Fibroblast of upper back skin (primary cell): ENCODE data around the gene CGB1.
"Not testable (repeated sequence)": the region's sequence is repeated elsewhere in the genome, so short reads cannot be mapped to it uniquely, and the experiment has no call there.

Experiments used
- DNase-seq: peaks from one replicate; pipeline ENCODE4 v3.0.0-alpha.2; 2013

Gene CGB1

DNA sequence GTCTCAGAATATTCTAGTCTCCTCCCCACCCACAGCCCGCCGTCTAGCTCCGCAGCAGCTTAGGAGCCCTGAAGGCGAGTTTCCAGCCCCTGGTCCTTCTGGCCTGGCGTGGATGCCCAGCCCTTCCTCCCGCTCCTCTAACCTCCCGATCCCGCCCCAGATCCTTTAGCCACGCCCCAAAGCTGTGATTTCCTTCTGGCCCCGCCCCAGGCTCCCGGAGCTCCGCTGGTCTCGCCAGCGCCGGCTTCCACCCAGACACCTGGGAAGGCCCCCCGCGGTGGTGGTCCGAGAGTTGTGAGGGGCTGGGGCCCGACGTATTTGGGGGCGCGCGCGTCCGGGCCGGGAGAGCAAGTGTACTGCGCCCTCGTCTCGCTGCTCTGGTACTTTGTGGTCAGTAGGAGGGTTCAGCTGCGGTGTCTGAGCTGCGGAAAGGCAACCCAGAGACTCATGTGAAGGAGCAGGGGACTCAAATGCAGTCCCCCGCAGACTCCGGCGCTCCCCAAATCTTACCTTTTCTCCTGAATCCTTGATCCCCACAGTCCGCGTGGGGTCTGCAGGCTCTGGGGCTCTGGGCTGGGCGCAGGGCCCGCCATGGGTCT is 21.0 kb upstream of the CGB1 start, which contains the start of gene CGB7:
Gene CGB7 (minus strand): TSS at position 114 of the 599 bp plus-strand sequence. CDS start 2,374 bp downstream, outside the sequence.
- peak; percentile 63 for DNase-seq

DNA sequence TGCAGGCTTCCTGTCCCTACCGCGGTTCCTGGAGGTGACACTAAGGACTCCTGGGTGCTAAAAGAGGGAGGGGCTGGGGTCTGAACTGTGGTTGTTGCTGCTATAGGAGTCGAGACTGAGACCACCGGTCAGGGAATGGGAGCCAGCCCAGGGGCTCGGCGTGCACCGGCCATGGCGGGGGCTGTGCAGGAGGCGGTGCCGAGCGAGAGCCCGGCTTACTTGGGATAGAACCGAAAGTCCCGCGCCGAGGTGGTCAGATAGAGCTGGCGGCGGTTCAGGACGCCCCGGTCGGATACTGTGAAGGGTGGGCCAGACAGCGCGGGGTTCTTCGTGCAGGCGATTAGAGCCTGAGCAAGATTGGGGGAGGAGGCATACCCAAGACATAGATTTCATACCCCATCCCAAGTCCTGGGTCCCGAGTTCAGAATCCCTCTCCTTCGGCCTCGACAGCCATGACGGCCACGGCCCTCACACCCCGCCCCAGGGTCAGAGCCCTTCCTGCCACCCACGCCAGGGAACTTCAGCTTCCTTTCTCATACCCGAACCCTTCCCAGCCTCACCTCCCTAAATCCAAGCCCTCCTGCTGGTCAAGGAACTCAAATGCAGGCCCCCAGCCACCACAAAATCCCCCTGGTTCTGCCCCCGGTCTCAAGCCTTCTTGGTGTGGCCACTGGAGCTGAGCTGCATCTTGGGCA is 20.4 kb upstream of the CGB1 start:
- not testable (repeated sequence) for DNase-seq

DNA sequence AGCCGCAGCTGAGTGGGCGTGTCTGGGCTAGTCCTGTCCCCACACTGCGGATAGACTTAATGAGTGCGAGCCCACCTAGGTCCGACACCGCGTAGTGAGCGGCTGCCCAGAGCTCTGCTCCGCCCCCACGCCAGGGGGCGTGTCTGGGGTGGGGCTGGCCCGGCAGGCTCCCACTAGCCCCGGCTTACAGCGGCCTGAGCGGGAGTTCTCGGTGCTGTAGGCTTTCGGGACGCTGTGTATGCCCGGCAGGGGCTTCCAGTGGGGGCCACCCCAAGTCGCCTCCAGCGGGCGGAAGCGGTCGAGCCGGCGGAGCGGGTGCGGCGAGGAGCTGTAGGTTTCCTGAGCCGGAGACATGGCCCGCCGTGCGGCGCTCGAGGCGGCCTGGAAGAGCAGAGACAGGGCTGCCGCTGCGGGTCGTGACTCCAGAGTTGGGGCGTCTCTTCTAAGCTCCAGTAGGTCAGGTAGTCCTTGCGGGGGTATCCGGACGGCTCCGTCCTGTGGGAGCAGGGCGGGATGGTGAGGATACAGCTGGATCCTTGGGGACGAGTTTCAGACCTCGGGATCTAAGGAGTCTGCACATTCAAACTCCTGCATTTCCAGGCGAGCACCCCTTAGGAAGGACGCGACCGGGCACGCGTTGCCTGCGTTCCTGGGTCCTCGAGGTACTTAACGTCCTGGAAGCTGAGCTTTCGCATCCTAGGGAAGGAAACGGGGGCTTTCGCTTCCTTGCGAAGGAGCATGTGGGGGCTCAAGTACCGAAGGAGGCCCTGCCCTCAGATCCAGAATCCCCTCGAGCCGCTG is 19.6 kb upstream of the CGB1 start:
- peak; percentile 45 for DNase-seq

DNA sequence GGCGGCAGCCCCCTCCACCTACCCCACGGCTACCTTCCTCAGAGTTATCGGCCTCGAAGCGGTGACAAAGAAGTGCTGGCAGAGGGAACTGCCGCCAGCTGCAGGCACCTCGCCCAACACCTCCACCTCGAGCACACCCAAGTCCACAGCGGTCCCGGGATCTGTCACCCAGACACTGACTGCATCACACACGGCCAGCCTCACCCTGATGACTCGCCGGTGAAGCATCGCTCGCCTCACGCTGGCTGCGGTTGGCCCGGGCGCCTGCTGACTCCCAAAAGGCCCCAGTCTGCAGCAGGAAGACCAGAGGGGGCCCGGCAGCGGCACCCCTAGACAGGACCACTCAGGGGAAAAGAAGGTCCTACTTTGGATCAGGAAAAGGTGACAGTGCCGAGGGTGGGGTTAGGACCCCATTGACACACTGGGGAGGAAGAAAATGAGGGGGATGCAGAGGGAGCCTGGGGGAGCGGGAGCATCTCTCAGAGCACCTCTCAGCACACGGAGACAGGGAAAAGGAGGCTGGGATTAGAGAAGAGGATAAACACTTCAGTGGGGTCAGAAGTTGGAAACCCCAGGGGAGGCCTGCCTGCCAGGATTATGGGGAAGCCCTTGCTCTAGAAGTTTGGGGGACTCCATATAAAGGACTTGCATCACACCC is 13.8 kb upstream of the CGB1 start:
- DNase-seq: peak; percentile 66

DNA sequence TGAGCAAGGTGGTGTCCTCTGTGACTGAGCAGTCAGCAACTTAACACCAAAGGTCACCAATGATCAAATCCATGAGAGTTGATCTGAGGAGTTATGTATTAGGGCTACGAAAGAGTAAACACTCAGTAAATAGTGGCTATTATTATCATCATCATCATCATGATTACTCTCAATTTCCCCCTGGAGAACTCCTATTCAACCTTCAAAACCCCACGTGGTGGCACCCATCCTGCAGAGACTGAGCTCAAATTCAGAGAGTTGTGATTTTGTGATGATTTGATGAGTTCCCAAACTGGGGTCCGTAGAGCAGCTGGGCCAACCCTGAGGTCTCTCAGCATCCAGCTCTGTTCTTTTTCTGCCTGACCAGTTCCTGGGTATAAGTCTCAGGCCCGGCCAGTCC is 13.1 kb upstream of the CGB1 start:
- not testable (repeated sequence) for DNase-seq

DNA sequence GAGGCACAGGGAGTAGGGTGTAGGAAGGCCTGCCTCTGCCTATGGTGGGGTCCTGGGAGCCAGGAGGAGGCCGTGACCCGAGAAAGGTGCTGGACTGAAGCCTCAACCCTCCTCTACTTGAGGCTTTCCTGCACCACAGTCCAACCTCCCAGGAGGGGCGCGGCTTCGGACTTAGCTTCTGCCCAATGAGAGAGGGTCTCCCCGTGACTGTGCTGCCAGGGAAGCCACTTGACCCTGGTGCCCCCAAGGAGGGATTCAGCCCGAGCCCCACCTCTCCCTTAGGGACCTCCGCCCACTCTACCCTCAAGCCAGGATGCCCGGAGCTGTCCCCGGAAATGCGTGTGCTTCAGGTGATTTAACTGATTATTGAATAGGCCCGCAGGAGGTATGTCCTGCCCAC is 12.3 kb upstream of the CGB1 start, which contains the start of gene CGB8:
Gene CGB8 (minus strand): TSS at position 101 of the 400 bp plus-strand sequence. CDS start 372 bp downstream, outside the sequence.
- DNase-seq: not testable (repeated sequence)

- DNase-seq: not testable (repeated sequence)
These were observed 6.9 kb upstream of the CGB1 start, which contains the start of gene CGB5 for GRCh38 chr19:49043548-49043947. CGB5 (plus strand) TSS chr19:49043848; CDS start chr19:49044210, 362 bp downstream.

DNA sequence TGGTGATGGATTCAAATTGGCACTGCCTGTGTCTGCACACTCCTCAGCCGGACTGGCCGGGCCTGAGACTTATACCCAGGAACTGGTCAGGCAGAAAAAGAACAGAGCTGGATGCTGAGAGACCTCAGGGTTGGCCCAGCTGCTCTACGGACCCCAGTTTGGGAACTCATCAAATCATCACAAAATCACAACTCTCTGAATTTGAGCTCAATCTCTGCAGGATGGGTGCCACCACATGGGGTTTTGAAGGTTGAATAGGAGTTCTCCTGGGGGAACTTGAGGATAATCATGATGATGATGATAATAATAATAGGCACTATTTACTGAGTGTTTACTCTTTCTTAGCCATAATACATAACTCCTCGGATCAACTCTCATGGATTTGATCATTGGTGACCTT is 6.0 kb upstream of the CGB1 start:
- DNase-seq: not testable (repeated sequence)

DNA sequence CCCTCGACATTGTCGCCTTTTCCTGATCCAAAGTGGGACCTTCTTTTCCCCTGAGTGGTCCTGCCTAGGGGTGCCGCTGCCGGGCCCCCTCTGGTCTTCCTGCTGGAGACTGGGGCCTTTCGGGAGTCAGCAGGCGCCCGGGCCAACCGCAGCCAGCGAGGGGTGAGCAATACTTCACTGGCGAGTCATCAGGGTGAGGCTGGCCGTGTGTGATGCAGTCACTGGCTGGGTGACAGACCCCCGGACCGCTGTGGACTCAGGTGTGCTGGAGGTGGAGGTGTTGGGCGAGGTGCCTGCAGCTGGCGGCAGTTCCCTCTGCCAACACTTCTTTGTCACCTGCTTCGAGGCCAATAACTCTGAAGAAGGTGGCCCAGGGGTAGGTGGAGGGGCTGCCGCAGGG is 5.5 kb upstream of the CGB1 start:
- no peak for DNase-seq

- DNase-seq: not testable (repeated sequence)
These were observed 3.0 kb upstream of the CGB1 start for GRCh38 chr19:49039736-49040135.

- peak; percentile 66 for DNase-seq
These were observed 2.0 kb upstream of the CGB1 start for GRCh38 chr19:49038557-49039276.

DNA sequence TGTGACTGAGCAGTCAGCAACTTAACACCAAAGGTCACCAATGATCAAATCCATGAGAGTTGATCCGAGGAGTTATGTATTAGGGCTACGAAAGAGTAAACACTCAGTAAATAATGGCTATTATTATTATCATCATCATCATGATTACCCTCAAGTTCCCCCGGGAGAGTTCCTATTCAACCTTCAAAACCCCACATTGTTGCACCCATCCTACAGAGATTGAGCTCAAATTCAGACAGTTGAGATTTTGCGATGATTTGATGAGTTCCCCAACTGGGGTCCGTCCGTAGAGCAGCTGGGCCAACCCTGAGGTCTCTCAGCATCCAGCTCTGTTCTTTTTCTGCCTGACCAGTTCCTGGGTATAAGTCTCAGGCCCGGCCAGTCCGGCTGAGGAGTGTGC is 1.4 kb upstream of the CGB1 start:
- not testable (repeated sequence) for DNase-seq

DNA sequence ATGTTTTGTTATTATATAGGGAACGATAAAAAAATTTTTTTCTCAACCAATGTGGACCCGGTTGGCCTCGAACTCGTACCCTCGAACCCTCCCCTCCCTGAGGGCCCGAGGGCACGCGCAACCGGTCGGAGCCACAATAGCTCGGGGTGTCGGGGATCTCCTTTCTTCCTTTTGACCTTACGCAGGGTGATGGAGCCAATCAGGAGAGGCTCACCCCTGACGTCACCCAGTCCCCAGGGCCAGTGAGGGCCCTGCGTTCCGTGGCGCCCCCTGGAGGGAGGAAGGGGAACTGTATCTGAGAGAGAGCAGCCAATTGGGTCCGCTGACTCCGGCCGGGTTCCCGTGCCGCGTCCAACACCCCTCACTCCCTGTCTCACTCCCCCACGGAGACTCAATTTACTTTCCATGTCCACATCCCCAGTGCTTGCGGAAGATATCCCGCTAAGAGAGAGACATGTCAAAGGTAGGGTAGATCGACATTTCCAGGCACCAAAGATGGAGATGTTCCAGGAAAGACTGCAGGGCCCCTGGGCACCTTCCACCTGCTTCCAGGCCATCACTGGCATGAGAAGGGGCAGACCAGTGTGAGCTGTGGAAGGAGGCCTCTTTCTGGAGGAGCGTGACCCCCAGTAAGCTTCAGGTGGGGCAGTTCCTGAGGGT is 4.9 kb downstream of the CGB1 start, which contains the start of gene CGB2:
Gene CGB2 (plus strand): TSS at position 249 of the 660 bp plus-strand sequence. CDS start 206 bp downstream, at position 455.
- not testable (repeated sequence) for DNase-seq

DNA sequence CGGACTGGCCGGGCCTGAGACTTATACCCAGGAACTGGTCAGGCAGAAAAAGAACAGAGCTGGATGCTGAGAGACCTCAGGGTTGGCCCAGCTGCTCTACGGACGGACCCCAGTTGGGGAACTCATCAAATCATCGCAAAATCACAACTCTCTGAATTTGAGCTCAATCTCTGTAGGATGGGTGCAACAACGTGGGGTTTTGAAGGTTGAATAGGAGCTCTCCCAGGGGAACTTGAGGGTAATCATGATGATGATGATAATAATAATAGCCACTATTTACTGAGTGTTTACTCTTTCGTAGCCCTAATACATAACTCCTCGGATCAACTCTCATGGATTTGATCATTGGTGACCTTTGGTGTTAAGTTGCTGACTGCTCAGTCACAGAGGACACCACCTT is 6.4 kb downstream of the CGB1 start:
- DNase-seq: not testable (repeated sequence)

GRCh38 chr19:49029749-49030148 is 6.9 kb downstream of the CGB1 start:
- peak; percentile 46 for DNase-seq

DNA sequence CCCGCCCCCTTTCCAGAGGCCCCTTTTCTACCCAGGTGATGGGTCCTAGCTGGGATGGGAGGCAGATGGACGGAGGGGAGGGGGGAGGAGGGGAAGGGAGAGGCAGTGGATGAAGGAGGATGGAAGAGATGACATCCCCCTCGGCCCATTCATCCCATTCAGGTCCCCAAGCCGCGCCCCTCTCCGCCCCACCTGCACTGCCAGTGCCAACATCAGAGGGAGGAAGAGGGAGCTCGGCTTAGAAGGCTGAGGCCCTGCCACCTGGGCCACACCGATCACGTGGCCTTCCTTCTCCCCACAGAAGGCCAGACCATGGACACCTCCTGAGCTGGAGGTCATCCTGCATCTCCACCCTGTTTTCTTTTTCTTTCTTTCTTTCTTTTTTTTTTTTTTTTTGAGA is 8.0 kb downstream of the CGB1 start:
- not testable (repeated sequence) for DNase-seq

- DNase-seq: peak; percentile 36
These were observed 11.1 kb downstream of the CGB1 start for GRCh38 chr19:49025599-49025998.

DNA sequence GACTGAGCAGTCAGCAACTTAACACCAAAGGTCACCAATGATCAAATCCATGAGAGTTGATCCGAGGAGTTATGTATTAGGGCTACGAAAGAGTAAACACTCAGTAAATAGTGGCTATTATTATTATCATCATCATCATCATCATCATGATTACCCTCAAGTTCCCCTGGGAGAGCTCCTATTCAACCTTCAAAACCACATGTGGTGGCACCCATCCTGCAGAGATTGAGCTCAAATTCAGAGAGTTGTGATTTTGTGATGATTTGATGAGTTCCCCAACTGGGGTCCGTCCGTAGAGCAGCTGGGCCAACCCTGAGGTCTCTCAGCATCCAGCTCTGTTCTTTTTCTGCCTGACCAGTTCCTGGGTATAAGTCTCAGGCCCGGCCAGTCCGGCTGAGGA is 11.6 kb downstream of the CGB1 start:
- not testable (repeated sequence) for DNase-seq

- not testable (repeated sequence) for DNase-seq
These were observed 12.5 kb downstream of the CGB1 start, which contains the start of gene CGB3 for GRCh38 chr19:49024233-49024632. CGB3 (minus strand) TSS chr19:49024333; CDS start chr19:49023971, 362 bp downstream.

DNA sequence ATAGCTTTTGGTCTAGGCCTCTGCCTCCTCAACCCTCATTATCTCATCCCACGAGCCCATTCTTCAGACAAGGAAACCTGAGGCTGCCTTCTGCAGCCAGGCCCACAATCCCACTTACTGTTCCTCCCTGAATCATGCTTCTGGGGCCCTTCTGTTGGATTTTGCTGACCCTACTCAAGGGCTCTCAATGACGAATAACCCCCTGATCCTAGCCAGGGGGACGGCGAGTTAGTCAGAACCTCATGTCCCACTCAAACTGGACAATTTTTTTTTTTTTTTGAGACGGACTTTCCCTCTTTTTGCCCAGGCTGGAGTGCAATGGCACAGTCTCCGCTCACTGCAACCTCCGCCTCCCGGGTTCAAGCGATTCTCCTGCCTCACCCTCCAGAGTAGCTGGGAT is 14.6 kb downstream of the CGB1 start:
- DNase-seq: no peak
